ENCODE results near the gene ARHGEF28.

DNA sequence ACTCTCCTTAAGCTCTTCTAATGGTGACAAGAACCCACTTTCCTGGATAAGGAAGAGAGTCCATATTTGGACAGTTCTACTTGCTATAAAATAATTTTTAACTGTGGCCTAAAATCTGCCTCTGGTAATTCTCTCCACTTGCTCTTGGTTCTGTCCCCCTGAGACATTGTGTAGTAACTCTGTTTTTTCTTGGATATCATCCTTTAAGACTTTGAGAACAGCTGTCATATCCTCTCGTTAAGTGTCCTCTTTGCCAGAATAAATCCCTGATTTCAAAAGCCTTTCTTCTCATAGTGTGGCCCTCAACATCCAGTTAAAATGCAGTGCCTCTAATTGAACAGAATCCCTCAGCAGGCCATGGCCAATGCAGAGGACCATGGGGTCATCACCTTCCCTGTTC is 101.5 kb downstream of the ARHGEF28 start:
- TF ChIP-seq CEBPB (IDR thresholded peaks at IDR 0.05; ENCODE audit: borderline replicate concordance in 1 of 2, low read depth in 2 of 2, low read length in 2 of 2) (no peak), RBBP5 (conservative IDR thresholded peaks at IDR 0.05) (no peak)

All from GM12878 (cell line).